ENCODE measurements around the gene FAM110D. TPM values are rescaled to one million over a fixed set of nuclear protein-coding genes. Genes with fewer than 3 reads are reported as not detected.

Gene FAM110D
- total RNA-seq, 1 experiment from 2014 or later, result not detected

Other genes starting within 250 kb of the FAM110D start
- 1.6 and 3.6 TPM in 2 replicates for gene PAFAH2, start 161.0 kb upstream of the FAM110D start, total RNA-seq (2014; rRNA removed; shearing (Covaris generic); ENCODE audit: low replicate concordance)
- not detected in 2 replicates for gene EXTL1, start 137.3 kb upstream of the FAM110D start, total RNA-seq (2014; rRNA removed; shearing (Covaris generic); ENCODE audit: low replicate concordance)
- gene SLC30A2, start 113.0 kb upstream of the FAM110D start, total RNA-seq (2014; rRNA removed; shearing (Covaris generic); ENCODE audit: low replicate concordance), result not detected in 2 replicates
- gene TRIM63, start 91.4 kb upstream of the FAM110D start, total RNA-seq (2014; rRNA removed; shearing (Covaris generic); ENCODE audit: low replicate concordance), result not detected in 2 replicates
- 7.0 and 11.0 TPM in 2 replicates for gene PDIK1L, start 47.3 kb upstream of the FAM110D start, total RNA-seq (2014; rRNA removed; shearing (Covaris generic); ENCODE audit: low replicate concordance)
- not detected in 2 replicates for gene C1orf232, start 9.9 kb downstream of the FAM110D start, total RNA-seq (2014; rRNA removed; shearing (Covaris generic); ENCODE audit: low replicate concordance)
- 58.5 and 133 TPM in 2 replicates for gene ZNF593, start 10.8 kb downstream of the FAM110D start, total RNA-seq (2014; rRNA removed; shearing (Covaris generic); ENCODE audit: low replicate concordance)
- gene ZNF593OS, start 12.8 kb downstream of the FAM110D start, total RNA-seq (2014; rRNA removed; shearing (Covaris generic); ENCODE audit: low replicate concordance), result 0.18 TPM in 1 of 2 replicates, not detected in the other
- 0.29 and 1.5 TPM in 2 replicates for gene CNKSR1, start 18.4 kb downstream of the FAM110D start, total RNA-seq (2014; rRNA removed; shearing (Covaris generic); ENCODE audit: low replicate concordance)
- gene CATSPER4, start 31.5 kb downstream of the FAM110D start, total RNA-seq (2014; rRNA removed; shearing (Covaris generic); ENCODE audit: low replicate concordance), result not detected in 2 replicates
- 23.8 and 31.5 TPM in 2 replicates for gene CEP85, start 75.1 kb downstream of the FAM110D start, total RNA-seq (2014; rRNA removed; shearing (Covaris generic); ENCODE audit: low replicate concordance)
- gene SH3BGRL3, start 121.0 kb downstream of the FAM110D start, total RNA-seq (2014; rRNA removed; shearing (Covaris generic); ENCODE audit: low replicate concordance), result 108 and 143 TPM in 2 replicates
- 20.7 and 56.0 TPM in 2 replicates for gene UBXN11, start 147.6 kb downstream of the FAM110D start, total RNA-seq (2014; rRNA removed; shearing (Covaris generic); ENCODE audit: low replicate concordance)
- 614 and 735 TPM in 2 replicates for gene CD52, start 158.9 kb downstream of the FAM110D start, total RNA-seq (2014; rRNA removed; shearing (Covaris generic); ENCODE audit: low replicate concordance)
- 1.3 TPM in 1 of 2 replicates, not detected in the other for gene CRYBG2, start 195.1 kb downstream of the FAM110D start, total RNA-seq (2014; rRNA removed; shearing (Covaris generic); ENCODE audit: low replicate concordance)
- not detected in 2 replicates for gene ZNF683, start 213.7 kb downstream of the FAM110D start, total RNA-seq (2014; rRNA removed; shearing (Covaris generic); ENCODE audit: low replicate concordance)

All from Karpas-422 (cell line).